CD4-positive, CD25-positive, alpha-beta regulatory T cell (primary cell): ENCODE results near the gene CCDC40. TPM values are rescaled to one million over a fixed set of nuclear protein-coding genes. Genes with fewer than 3 reads are reported as not detected.

ENCODE experiments used
- ATAC-seq, 2 donors: fragments of 150-1000 bp; cut with Tn5 transposase; one replicate each; pipeline ENCODE4 v1.10.0; 2021; ENCODE audit warnings: low read depth in 2 of 2, moderate number of reproducible peaks in 2 of 2, moderate library complexity in 1 of 2
- DNase-seq, 3 donors: peaks; one replicate each; pipeline versions ENCODE4 v3.0.0 to v3.0.0-alpha.2; 2012 to 2022; ENCODE audit warnings: mixed read lengths in 1 of 3
- H3K27ac ChIP-seq: one replicate; pipeline ENCODE4 v1.7.0; 2013; ENCODE audit warnings: mild to moderate bottlenecking, low read length; ENCODE audit not compliant: insufficient read depth, poor library complexity, severe bottlenecking
- H3K27me3 ChIP-seq: one replicate; pipeline ENCODE4 v1.7.0; 2013; ENCODE audit warnings: low read length; ENCODE audit not compliant: control insufficient read depth, insufficient read depth
- H3K36me3 ChIP-seq: one replicate; pipeline ENCODE4 v1.7.0; 2013; ENCODE audit warnings: mild to moderate bottlenecking, low read length, moderate library complexity; ENCODE audit not compliant: control insufficient read depth, insufficient read depth
- H3K4me1 ChIP-seq: 2 replicates; pipeline ENCODE4 v1.7.0; 2013; ENCODE audit warnings: mild to moderate bottlenecking, low read length; ENCODE audit not compliant: insufficient read depth, control insufficient read depth, poor library complexity, severe bottlenecking
- H3K4me3 ChIP-seq: one replicate; pipeline ENCODE4 v1.7.0; 2013; ENCODE audit warnings: low read depth, mild to moderate bottlenecking, low read length, moderate library complexity
- H3K9me3 ChIP-seq, 2 experiments: 1 replicate in 1 of 2; 2 replicates in 1 of 2; pipeline ENCODE4 v1.7.0; 2013; ENCODE audit warnings: low read length in 2 of 2, mild to moderate bottlenecking in 1 of 2, moderate library complexity in 1 of 2; ENCODE audit not compliant: control insufficient read depth in 2 of 2
- H3K27ac Mint-ChIP-seq, 3 donors: one replicate each; pipeline ENCODE4 v1.8.0; 2020 to 2022; ENCODE audit warnings: mild to moderate bottlenecking in 3 of 3, mixed read lengths in 3 of 3, moderate library complexity in 2 of 3
- H3K27me3 Mint-ChIP-seq: one replicate; pipeline ENCODE4 v1.8.0; 2022; ENCODE audit warnings: mild to moderate bottlenecking, mixed read lengths
- H3K36me3 Mint-ChIP-seq: one replicate; pipeline ENCODE4 v1.8.0; 2020; ENCODE audit warnings: mixed read lengths
- H3K4me1 Mint-ChIP-seq, 4 donors: one replicate each; pipeline ENCODE4 v1.8.0; 2020 to 2022; ENCODE audit warnings: mixed read lengths in 4 of 4, mild to moderate bottlenecking in 1 of 4
- H3K4me3 Mint-ChIP-seq, 4 donors: one replicate each; pipeline ENCODE4 v1.8.0; 2020 to 2022; ENCODE audit warnings: mild to moderate bottlenecking in 4 of 4, mixed read lengths in 4 of 4, moderate library complexity in 3 of 4
- H3K9me3 Mint-ChIP-seq, 7 donors: one replicate each; pipeline ENCODE4 v1.8.0; 2020 to 2022; ENCODE audit warnings: mixed read lengths in 7 of 7, mild to moderate bottlenecking in 3 of 7, moderate library complexity in 2 of 7
- polyA plus RNA-seq, 4 donors: library from polyadenylated mRNA; unstranded; fragments of 300-500 nt; fragmentation: Illumina TruSeq; gene quantifications; one replicate each; pipeline ENCODE4 v1.2.3, GENCODE V29; 2021
- total RNA-seq: library from RNA; stranded (reverse); gene quantifications from one replicate; pipeline ENCODE4 v1.2.3, GENCODE V29; 2022

The CCDC40 gene
- total and polyA plus RNA-seq, 5 donors from 2014 or later = 0.32 TPM; not detected in 4

DNA sequence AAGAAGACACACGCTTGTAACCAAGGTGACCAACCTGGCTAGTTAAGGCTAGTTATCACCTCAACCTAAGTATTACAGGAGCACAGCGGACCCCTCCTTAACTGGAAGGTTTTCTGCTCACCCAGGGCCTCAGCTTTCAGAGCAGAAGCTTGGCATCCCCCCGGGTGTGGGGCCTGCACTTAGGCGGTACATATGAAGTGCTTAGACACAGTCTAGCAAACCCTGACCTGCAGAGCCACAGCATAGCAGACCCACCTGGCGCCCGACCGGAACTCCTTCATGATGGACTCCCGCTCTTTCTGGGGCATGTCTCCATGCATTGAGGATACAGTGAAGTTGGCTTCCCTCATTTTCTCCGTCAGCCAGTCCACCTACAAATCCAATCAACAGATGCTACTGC lies 100.7 kb downstream of the CCDC40 start:
- ATAC-seq = no peak
- Mint-ChIP-seq H3K9me3 (no peaks in the 10 kb centered on the region), H3K36me3 (peaks cover 56% of the 10 kb centered on the region), H3K27me3 (no peaks in the 10 kb centered on the region), H3K4me1 (peaks cover 0 to 5% (median 0%) of the 10 kb centered on the region in 4 donors), H3K27ac (no peak overlapping the region), H3K4me3 (no peak overlapping the region)
- Histone ChIP-seq H3K4me3 (no peak overlapping the region), H3K27ac (no peak overlapping the region), H3K36me3 (peaks cover 88% of the 10 kb centered on the region), H3K4me1 (no peaks in the 10 kb centered on the region), H3K9me3 (no peaks in the 10 kb centered on the region), H3K27me3 (no peaks in the 10 kb centered on the region)
- DNase-seq = no peak

- no peaks in the 10 kb centered on the region for H3K9me3 Mint-ChIP-seq
- peaks cover 59% of the 10 kb centered on the region for H3K36me3 Mint-ChIP-seq
- peaks cover 0 to 5% (median 2%) of the 10 kb centered on the region in 4 donors for H3K4me1 Mint-ChIP-seq
Observed at GRCh38 chr17:80138856-80139426, 102.5 kb downstream of the CCDC40 start.

GRCh38 chr17:80141463-80142165 lies 105.2 kb downstream of the CCDC40 start:
- peaks cover 24% of the 10 kb centered on the region for H3K4me1 ChIP-seq
- H3K36me3 ChIP-seq = peaks cover 77% of the 10 kb centered on the region
- DNase-seq = no peak
- H3K9me3 Mint-ChIP-seq = no peaks in the 10 kb centered on the region
- ATAC-seq = no peak
- H3K4me3 Mint-ChIP-seq = peak overlapping the region in 1 of 4 donors; percentile 55
- H3K27ac ChIP-seq = no peak overlapping the region
- H3K36me3 Mint-ChIP-seq = peaks cover 45% of the 10 kb centered on the region
- H3K9me3 ChIP-seq = no peaks in the 10 kb centered on the region
- no peaks in the 10 kb centered on the region for H3K27me3 Mint-ChIP-seq
- H3K27ac Mint-ChIP-seq = no peak overlapping the region
- no peak overlapping the region for H3K4me3 ChIP-seq
- H3K27me3 ChIP-seq = no peaks in the 10 kb centered on the region
- H3K4me1 Mint-ChIP-seq = peaks cover 14 to 27% (median 20%) of the 10 kb centered on the region in 4 donors

More at GRCh38 chr17:80138856-80139426, 102.5 kb downstream of the CCDC40 start:
- H3K9me3 ChIP-seq = no peaks in the 10 kb centered on the region
- DNase-seq = no peak
- no peak overlapping the region for H3K27ac Mint-ChIP-seq
- ATAC-seq = no peak
- no peak overlapping the region for H3K27ac ChIP-seq
- no peaks in the 10 kb centered on the region for H3K27me3 Mint-ChIP-seq
- peaks cover under 1% of the 10 kb centered on the region for H3K4me1 ChIP-seq
- no peaks in the 10 kb centered on the region for H3K27me3 ChIP-seq
- no peak overlapping the region for H3K4me3 ChIP-seq
- peak overlapping the region in 1 of 4 donors; percentile 29 for H3K4me3 Mint-ChIP-seq
- H3K36me3 ChIP-seq = peaks cover 93% of the 10 kb centered on the region

DNA sequence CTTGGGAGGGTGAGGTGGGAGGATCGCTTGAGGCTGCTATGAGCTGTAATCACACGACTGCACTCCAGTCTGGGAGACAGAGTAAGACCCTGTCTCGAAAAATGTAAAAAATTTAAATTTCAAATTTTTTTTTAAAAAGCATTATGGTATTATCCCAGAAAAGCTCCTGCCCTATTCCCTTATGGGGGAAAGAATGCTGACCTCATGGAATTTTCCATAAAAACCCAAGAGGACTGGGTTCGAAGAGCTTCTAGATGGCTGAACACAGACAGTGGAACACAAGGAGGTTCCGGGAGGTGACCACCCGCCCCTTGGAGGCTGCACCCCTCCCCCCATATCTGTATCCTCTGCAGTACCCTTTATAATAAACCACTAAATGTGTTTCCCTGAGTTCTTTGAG lies 106.5 kb downstream of the CCDC40 start:
- Mint-ChIP-seq H3K27ac (no peak overlapping the region), H3K4me3 (no peak overlapping the region), H3K4me1 (peaks cover 14 to 35% (median 25%) of the 10 kb centered on the region in 4 donors), H3K36me3 (peaks cover 36% of the 10 kb centered on the region), H3K27me3 (no peaks in the 10 kb centered on the region), H3K9me3 (no peaks in the 10 kb centered on the region)
- H3K9me3 ChIP-seq = no peaks in the 10 kb centered on the region
- no peak overlapping the region for H3K27ac ChIP-seq
- H3K27me3 ChIP-seq = no peaks in the 10 kb centered on the region
- H3K36me3 ChIP-seq = peaks cover 65% of the 10 kb centered on the region
- H3K4me3 ChIP-seq = no peak overlapping the region
- no peak for DNase-seq
- ATAC-seq = no peak
- peaks cover 27% of the 10 kb centered on the region for H3K4me1 ChIP-seq

- H3K27ac ChIP-seq = no peak overlapping the region
- peak in 1 of 3 donors; percentile 62 for DNase-seq
- H3K4me3 Mint-ChIP-seq = peak overlapping the region; percentile 83 to 98 (median 89)
Observed at GRCh38 chr17:80145076-80146075, 108.9 kb downstream of the CCDC40 start.

DNA sequence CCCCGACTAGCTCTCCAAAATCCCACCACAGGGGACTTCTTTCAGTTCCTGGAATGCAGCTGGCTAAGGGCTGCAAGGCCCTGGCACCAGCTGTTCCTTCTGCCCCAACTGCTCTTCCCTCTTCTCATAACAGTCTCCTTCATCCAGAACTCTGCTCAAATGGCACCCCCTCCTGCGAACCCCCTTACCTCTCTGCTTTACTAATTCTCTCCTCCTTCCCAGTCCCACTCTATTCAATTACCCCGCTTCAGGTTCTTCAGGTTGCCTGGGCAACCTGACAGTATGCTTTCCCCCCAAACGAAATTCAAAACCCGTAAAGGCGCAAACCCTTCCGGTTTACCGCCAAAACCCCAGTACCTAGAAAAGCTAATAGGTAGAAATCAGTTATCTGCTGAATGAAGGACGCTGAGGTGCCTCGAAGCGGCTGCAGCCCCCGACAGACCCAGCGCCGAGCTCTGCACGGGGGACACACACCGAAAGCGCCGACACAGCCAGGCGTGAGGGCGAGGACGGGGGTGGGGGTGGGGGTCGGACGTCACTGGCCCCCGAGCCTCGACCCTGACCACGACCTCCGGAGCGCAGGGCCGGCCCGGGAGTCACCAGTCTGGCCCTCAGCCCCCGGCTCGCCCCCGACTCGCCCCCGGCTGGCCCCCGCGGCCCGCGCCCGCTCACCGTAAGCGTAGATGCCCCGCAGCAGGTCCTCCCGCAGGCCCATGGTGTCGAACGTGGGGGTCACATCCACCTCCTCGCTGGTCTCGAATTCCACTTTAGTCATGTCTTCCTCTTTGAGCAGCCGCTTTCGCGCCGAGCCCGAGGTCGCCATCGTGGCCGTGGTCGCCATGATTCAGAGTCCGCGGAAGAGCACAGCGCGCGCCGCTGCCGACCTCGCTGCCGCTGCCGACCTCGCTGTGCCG lies 109.9 kb downstream of the CCDC40 start:
- DNase-seq (peak in 2 of 3 donors; percentile 28 to 58), ATAC-seq (peak in 1 of 2 donors; percentile 0)
- Mint-ChIP-seq H3K9me3 (no peaks in the 10 kb centered on the region), H3K27ac (peak overlapping the region; percentile 99 to 100 (median 100)), H3K36me3 (peaks cover 11% of the 10 kb centered on the region), H3K27me3 (no peaks in the 10 kb centered on the region), H3K4me1 (peaks cover 14 to 53% (median 25%) of the 10 kb centered on the region in 4 donors), H3K4me3 (peak overlapping the region; percentile 98 to 99 (median 98))
- Histone ChIP-seq H3K27me3 (no peaks in the 10 kb centered on the region), H3K4me1 (peaks cover 33% of the 10 kb centered on the region), H3K4me3 (peak overlapping the region; percentile 87), H3K9me3 (no peaks in the 10 kb centered on the region), H3K36me3 (peaks cover 31% of the 10 kb centered on the region), H3K27ac (peak overlapping the region; percentile 91)

More at GRCh38 chr17:80145076-80146075, 108.9 kb downstream of the CCDC40 start:
- peaks cover 17% of the 10 kb centered on the region for H3K36me3 Mint-ChIP-seq
- peaks cover 33% of the 10 kb centered on the region for H3K4me1 ChIP-seq
- H3K9me3 ChIP-seq = no peaks in the 10 kb centered on the region
- H3K27me3 ChIP-seq = no peaks in the 10 kb centered on the region
- peak overlapping the region; percentile 87 for H3K4me3 ChIP-seq
- peaks cover 14 to 50% (median 26%) of the 10 kb centered on the region in 4 donors for H3K4me1 Mint-ChIP-seq
- peak overlapping the region; percentile 22 to 100 (median 87) for H3K27ac Mint-ChIP-seq
- H3K9me3 Mint-ChIP-seq = no peaks in the 10 kb centered on the region
- no peak for ATAC-seq
- peaks cover 41% of the 10 kb centered on the region for H3K36me3 ChIP-seq
- H3K27me3 Mint-ChIP-seq = no peaks in the 10 kb centered on the region
